Cardiac muscle cell (in vitro differentiated cells and primary cell): Measurements from ENCODE around the gene TMTC2. TPM values are rescaled to one million over a fixed set of nuclear protein-coding genes. Genes with fewer than 3 reads are reported as not detected.

ENCODE experiments used
- DNase-seq, 2 donors: peaks; one replicate each; pipeline versions ENCODE4 v3.0.0 to v3.0.0-alpha.2; 2010 to 2017; ENCODE audit warnings: low read depth in 1 of 2, low spot score in 1 of 2
- H3K27ac ChIP-seq: fragments of 200-600 bp; sonication (generic); 2 replicates; pipeline ENCODE4 v1.5.1; 2016
- H3K27me3 ChIP-seq: fragments of 200-600 bp; sonication (generic); 2 replicates; pipeline ENCODE4 v1.6.0; 2016; ENCODE audit warnings: control low read depth
- H3K36me3 ChIP-seq: fragments of 200-600 bp; sonication (generic); 2 replicates; pipeline ENCODE4 v1.5.1; 2016; ENCODE audit warnings: control low read depth
- H3K4me1 ChIP-seq: fragments of 200-600 bp; sonication (generic); 2 replicates; pipeline ENCODE4 v1.8.1; 2017; ENCODE audit warnings: low read depth, mild to moderate bottlenecking, mixed run types
- H3K4me3 ChIP-seq: fragments of 200-600 bp; sonication (generic); 2 replicates; pipeline ENCODE4 v1.5.1; 2016; ENCODE audit warnings: mild to moderate bottlenecking
- H3K9me3 ChIP-seq: fragments of 200-600 bp; sonication (generic); 2 replicates; pipeline ENCODE4 v1.5.1; 2017; ENCODE audit warnings: low read depth, mild to moderate bottlenecking, control low read depth
- polyA plus RNA-seq: library from polyadenylated mRNA; unstranded; fragments of >200 nt; fragmentation: Nextera tagmentation; extraction: Ambion mirVana; gene quantifications from 2 replicates; pipeline ENCODE4 v1.2.1, GENCODE V29; 2016
- total RNA-seq: library from RNA; depleted of rRNA; stranded (reverse); fragments of >200 nt; gene quantifications from 2 replicates; pipeline ENCODE4 v1.2.3, GENCODE V29; 2016
- TF ChIP-seq, protein P1 (sequence below): IDR thresholded peaks from 2 replicates; pipeline ENCODE4 v1.5.1; 2012; ENCODE audit warnings: low read depth, mild to moderate bottlenecking, low read length

Gene TMTC2
- total and polyA plus RNA-seq, 2 experiments from 2014 or later = 0.89 to 10.8 TPM

DNA sequence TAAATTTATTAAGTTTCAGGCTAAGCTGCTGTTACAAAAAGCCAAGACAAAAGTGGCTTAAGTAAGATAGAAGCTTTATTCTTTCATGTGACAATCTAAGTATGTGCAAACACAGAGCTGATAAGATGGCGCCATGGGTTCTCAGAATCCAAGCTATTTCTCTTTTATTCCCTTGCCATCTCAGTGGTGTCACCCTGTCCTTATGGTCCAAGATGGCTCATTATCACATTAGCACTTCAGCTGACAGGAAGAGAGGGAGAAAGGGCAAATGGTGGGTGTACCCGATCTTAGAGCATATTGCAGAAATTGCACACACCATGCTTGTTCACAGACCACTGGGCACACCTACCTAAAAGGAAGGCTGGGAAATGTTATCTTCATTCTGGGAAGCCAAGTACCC, 211.7 kb downstream of the TMTC2 start:
- no peak for DNase-seq
- TF ChIP-seq, protein P1, sequence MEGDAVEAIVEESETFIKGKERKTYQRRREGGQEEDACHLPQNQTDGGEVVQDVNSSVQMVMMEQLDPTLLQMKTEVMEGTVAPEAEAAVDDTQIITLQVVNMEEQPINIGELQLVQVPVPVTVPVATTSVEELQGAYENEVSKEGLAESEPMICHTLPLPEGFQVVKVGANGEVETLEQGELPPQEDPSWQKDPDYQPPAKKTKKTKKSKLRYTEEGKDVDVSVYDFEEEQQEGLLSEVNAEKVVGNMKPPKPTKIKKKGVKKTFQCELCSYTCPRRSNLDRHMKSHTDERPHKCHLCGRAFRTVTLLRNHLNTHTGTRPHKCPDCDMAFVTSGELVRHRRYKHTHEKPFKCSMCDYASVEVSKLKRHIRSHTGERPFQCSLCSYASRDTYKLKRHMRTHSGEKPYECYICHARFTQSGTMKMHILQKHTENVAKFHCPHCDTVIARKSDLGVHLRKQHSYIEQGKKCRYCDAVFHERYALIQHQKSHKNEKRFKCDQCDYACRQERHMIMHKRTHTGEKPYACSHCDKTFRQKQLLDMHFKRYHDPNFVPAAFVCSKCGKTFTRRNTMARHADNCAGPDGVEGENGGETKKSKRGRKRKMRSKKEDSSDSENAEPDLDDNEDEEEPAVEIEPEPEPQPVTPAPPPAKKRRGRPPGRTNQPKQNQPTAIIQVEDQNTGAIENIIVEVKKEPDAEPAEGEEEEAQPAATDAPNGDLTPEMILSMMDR = no peak
- H3K4me3 ChIP-seq = no peak overlapping the region

GRCh38 chr12:82904219-82904790, 217.6 kb downstream of the TMTC2 start:
- no peaks in the 10 kb centered on the region for H3K36me3 ChIP-seq
- no peak overlapping the region for H3K27ac ChIP-seq
- no peaks in the 10 kb centered on the region for H3K4me1 ChIP-seq
- H3K27me3 ChIP-seq = no peaks in the 10 kb centered on the region
- peak in 1 of 2 donors; percentile 54 for DNase-seq
- TF ChIP-seq, protein P1 = no peak
- no peaks in the 10 kb centered on the region for H3K9me3 ChIP-seq
- H3K4me3 ChIP-seq = no peak overlapping the region

More for the DNA sequence above, 211.7 kb downstream of the TMTC2 start:
- peaks cover 4% of the 10 kb centered on the region for H3K4me1 ChIP-seq
- no peaks in the 10 kb centered on the region for H3K9me3 ChIP-seq
- no peak overlapping the region for H3K27ac ChIP-seq
- no peaks in the 10 kb centered on the region for H3K27me3 ChIP-seq
- H3K36me3 ChIP-seq = no peaks in the 10 kb centered on the region

- Histone ChIP-seq H3K4me1 (no peaks in the 10 kb centered on the region), H3K27ac (no peak overlapping the region), H3K36me3 (no peaks in the 10 kb centered on the region), H3K9me3 (no peaks in the 10 kb centered on the region), H3K4me3 (no peak overlapping the region), H3K27me3 (no peaks in the 10 kb centered on the region)
- TF ChIP-seq, protein P1 = no peak
- no peak for DNase-seq
These were observed 223.7 kb downstream of the TMTC2 start for GRCh38 chr12:82910246-82910893.

DNA sequence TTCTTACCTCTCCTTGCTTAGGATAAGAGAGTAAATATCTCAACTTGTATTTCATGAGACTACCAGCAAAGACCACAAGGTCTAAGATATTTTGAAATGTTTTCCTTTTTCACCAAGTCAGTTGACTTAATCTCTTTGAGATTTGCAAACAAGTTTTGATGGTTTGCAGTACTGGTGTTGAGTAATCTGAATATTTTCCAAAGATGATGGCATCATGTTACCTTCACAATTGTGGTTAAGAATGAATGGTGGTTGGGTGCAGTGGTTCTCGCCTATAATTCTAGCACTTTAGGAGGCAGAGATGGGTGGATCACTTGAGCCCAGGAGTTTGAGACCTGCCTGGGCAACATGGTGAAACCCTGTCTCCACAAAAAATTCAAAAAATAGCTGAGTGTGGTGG, 225.7 kb downstream of the TMTC2 start:
- no peak overlapping the region for H3K27ac ChIP-seq
- no peaks in the 10 kb centered on the region for H3K4me1 ChIP-seq
- DNase-seq = peak in 1 of 2 donors; percentile 74
- H3K36me3 ChIP-seq = no peaks in the 10 kb centered on the region
- H3K9me3 ChIP-seq = no peaks in the 10 kb centered on the region
- H3K4me3 ChIP-seq = no peak overlapping the region
- no peaks in the 10 kb centered on the region for H3K27me3 ChIP-seq
- TF ChIP-seq, protein P1 = no peak

GRCh38 chr12:82919388-82920054, 232.8 kb downstream of the TMTC2 start:
- no peaks in the 10 kb centered on the region for H3K36me3 ChIP-seq
- H3K27me3 ChIP-seq = no peaks in the 10 kb centered on the region
- no peaks in the 10 kb centered on the region for H3K4me1 ChIP-seq
- TF ChIP-seq, protein P1 = no peak
- H3K27ac ChIP-seq = no peak overlapping the region
- no peak overlapping the region for H3K4me3 ChIP-seq
- no peaks in the 10 kb centered on the region for H3K9me3 ChIP-seq
- DNase-seq = no peak
